BJ (cell line): Measurements from ENCODE around the gene DNAJC4. TPM values are rescaled to one million over a fixed set of nuclear protein-coding genes. Genes with fewer than 3 reads are reported as not detected.
A peak's percentile ranks its signal among the peaks of the same experiment; 100 is the strongest.

Experiments used
- CTCF ChIA-PET: fragments of 350-600 bp; formaldehyde crosslinking; extraction: SDS; loops from one replicate; lab custom pipeline; 2021; ENCODE audit warnings: antibody characterized with exemption, inconsistent platforms; lab: Yijun Ruan, JAX
- POLR2A ChIA-PET: fragments of 300-600 bp; sonication (Branson Sonifier 250); formaldehyde crosslinking; extraction: SDS; loops from one replicate; lab custom pipeline; 2021; ENCODE audit warnings: antibody characterized with exemption; lab: Charles Lee
- DNase-seq: peaks from one replicate; pipeline ENCODE4 v3.0.0-alpha.2; 2011; ENCODE audit warnings: low read depth
- H3K27me3 ChIP-seq: 2 replicates; pipeline ENCODE4 v1.6.0; 2011; ENCODE audit warnings: low read length; ENCODE audit not compliant: control insufficient read depth, insufficient read depth
- H3K36me3 ChIP-seq: 2 replicates; pipeline ENCODE4 v1.5.1; 2011; ENCODE audit warnings: low read length; ENCODE audit not compliant: control insufficient read depth, insufficient read depth
- H3K4me3 ChIP-seq: 2 replicates; pipeline ENCODE4 v1.5.1; 2011; ENCODE audit warnings: low read depth, mild to moderate bottlenecking, control low read depth, low read length
- CTCF ChIP-seq: IDR thresholded peaks from 2 replicates; pipeline ENCODE4 v1.5.1; 2011; ENCODE audit warnings: low read depth, mild to moderate bottlenecking, control low read depth, inconsistent platforms, low read length, moderate library complexity; ENCODE audit not compliant: insufficient read depth
- polyA plus RNA-seq: library from polyadenylated mRNA; depleted of rRNA; stranded (reverse); fragments of >200 nt; gene quantifications from 2 replicates; pipeline ENCODE4 v1.2.3, GENCODE V29; 2011

The DNAJC4 gene
- polyA plus RNA-seq, 1 experiment, result 42.1 TPM

- CTCF ChIA-PET, result interaction anchor here (0.9 to 3.0 kb wide), 2 partner anchors 11 to 18 kb away, joined by 3 to 15 read pairs; partner anchors contain the start of gene PLCB3
- Histone ChIP-seq H3K36me3 (no peaks in the 10 kb centered on the region; the same call in 1 of the 2 replicates), H3K4me3 (no peak overlapping the region), H3K27me3 (no peaks in the 10 kb centered on the region)
- POLR2A ChIA-PET, result no interaction called here
- DNase-seq, result no peak
- TF ChIP-seq CTCF, result no peak
These were observed 2.6 kb downstream of the DNAJC4 start for GRCh38 chr11:64232967-64233315.

- POLR2A ChIA-PET, result no interaction called here
- CTCF ChIA-PET, result interaction anchor here (1.0 to 3.0 kb wide), 2 partner anchors 17 to 70 kb away, joined by 3 to 15 read pairs; partner anchors contain the start of gene PLCB3
- DNase-seq, result no peak
These were observed 3.7 kb downstream of the DNAJC4 start, which contains the start of gene VEGFB for GRCh38 chr11:64233913-64234586. Gene VEGFB, plus strand, starts transcription at chr11:64234584. Its CDS starts 250 bp downstream, at chr11:64234834.

GRCh38 chr11:64234647-64235379, 4.5 kb downstream of the DNAJC4 start:
- POLR2A ChIA-PET, result no interaction called here
- H3K4me3 ChIP-seq, result peak overlapping the region; percentile 56
- H3K27me3 ChIP-seq, result no peaks in the 10 kb centered on the region
- DNase-seq, result no peak
- CTCF ChIA-PET, result interaction anchor here (1.0 to 3.0 kb wide), 2 partner anchors 16 to 70 kb away, joined by 3 to 15 read pairs; partner anchors contain the start of gene PLCB3
- no peak for TF ChIP-seq CTCF
- peaks cover 4% of the 10 kb centered on the region for H3K36me3 ChIP-seq

More at GRCh38 chr11:64233913-64234586, 3.7 kb downstream of the DNAJC4 start, which contains the start of gene VEGFB:
- peak within 1 kb of the TSS; percentile 56 for H3K4me3 ChIP-seq
- no peaks in the 10 kb centered on the region for H3K27me3 ChIP-seq
- no peak for TF ChIP-seq CTCF
- H3K36me3 ChIP-seq, result peaks cover 4% of the 10 kb centered on the region

- CTCF ChIA-PET, result interaction anchor here (0.7 to 4.4 kb wide), 2 partner anchors 16 to 31 kb away, joined by 4 to 18 read pairs; partner anchors contain the start of gene PLCB3
- Histone ChIP-seq H3K36me3 (peaks cover 4% of the 10 kb centered on the region), H3K27me3 (no peaks in the 10 kb centered on the region), H3K4me3 (peak overlapping the region; percentile 56)
- POLR2A ChIA-PET, result no interaction called here
- TF ChIP-seq CTCF, result no peak
- no peak for DNase-seq
These were observed 5.3 kb downstream of the DNAJC4 start for GRCh38 chr11:64235437-64236161.
